Measurements from ENCODE around the gene CD58. TPM values are rescaled to one million over a fixed set of nuclear protein-coding genes. Genes with fewer than 3 reads are reported as not detected.

Gene CD58
- total RNA-seq, 3 donors from 2014 or later = 19.3 to 31.9 (median 31.0) TPM

DNA sequence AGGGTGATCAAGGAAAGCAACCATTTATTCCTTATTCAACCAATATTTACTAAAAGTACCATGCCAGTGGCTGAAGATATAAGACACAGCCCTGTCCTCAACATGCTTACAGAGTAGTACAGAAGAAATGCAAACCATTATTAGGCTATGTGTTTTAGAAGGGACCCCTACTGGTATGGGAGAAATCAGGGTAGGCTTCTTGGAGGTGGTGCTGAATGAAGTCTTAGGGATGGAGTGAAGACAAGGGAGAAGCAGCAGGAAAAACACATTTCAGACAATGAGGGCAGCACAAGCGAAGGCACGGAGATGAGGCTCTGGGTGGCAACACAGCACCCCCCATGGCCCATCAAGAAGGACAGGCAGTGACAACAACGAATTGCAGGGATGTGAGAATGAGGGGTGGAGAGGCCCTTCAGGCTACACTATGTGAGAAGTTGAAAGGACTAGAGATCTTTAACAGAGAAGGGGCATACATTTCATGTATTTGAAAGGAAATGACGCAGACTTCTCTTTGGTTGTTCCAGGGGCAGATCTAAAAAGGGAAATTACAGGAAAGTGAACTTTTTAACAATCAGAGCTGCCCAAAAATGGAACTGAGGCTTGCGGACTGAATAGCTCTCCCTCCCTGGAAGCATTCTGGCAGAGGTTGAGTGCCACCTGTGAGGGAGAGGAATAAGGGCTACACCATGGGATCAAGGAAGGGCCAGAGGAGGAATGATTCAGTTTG is 16.8 kb upstream of the CD58 start:
- no peaks in the 10 kb centered on the region for H3K9me3 ChIP-seq
- H3K36me3 ChIP-seq (ENCODE audit: low read depth) = no peaks in the 10 kb centered on the region
- DNase-seq = no peak
- H3K4me1 ChIP-seq (ENCODE audit: low read depth) = peaks cover 9% of the 10 kb centered on the region
- intact Hi-C loops (cut with DNase I, micrococcal nuclease) = no loop called here
- H3K4me3 ChIP-seq = no peak overlapping the region
- no peak for ATAC-seq
- TF ChIP-seq, protein P1, sequence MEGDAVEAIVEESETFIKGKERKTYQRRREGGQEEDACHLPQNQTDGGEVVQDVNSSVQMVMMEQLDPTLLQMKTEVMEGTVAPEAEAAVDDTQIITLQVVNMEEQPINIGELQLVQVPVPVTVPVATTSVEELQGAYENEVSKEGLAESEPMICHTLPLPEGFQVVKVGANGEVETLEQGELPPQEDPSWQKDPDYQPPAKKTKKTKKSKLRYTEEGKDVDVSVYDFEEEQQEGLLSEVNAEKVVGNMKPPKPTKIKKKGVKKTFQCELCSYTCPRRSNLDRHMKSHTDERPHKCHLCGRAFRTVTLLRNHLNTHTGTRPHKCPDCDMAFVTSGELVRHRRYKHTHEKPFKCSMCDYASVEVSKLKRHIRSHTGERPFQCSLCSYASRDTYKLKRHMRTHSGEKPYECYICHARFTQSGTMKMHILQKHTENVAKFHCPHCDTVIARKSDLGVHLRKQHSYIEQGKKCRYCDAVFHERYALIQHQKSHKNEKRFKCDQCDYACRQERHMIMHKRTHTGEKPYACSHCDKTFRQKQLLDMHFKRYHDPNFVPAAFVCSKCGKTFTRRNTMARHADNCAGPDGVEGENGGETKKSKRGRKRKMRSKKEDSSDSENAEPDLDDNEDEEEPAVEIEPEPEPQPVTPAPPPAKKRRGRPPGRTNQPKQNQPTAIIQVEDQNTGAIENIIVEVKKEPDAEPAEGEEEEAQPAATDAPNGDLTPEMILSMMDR (IDR thresholded peaks at IDR 0.05) = no peak

GRCh38 chr1:116586741-116587143 is 15.9 kb upstream of the CD58 start:
- Histone ChIP-seq H3K9me3 (no peaks in the 10 kb centered on the region), H3K36me3 (ENCODE audit: low read depth) (no peaks in the 10 kb centered on the region), H3K4me3 (no peak overlapping the region), H3K4me1 (ENCODE audit: low read depth) (peaks cover 6% of the 10 kb centered on the region)
- DNase-seq (no peak), ATAC-seq (no peak)
- intact Hi-C loops (cut with DNase I, micrococcal nuclease) = no loop called here
- TF ChIP-seq, protein P1 (IDR thresholded peaks at IDR 0.05) = no peak

GRCh38 chr1:116585886-116586285 is 15.1 kb upstream of the CD58 start:
- intact Hi-C loops (cut with DNase I, micrococcal nuclease) = no loop called here
- Histone ChIP-seq H3K4me1 (ENCODE audit: low read depth) (peaks cover 6% of the 10 kb centered on the region), H3K4me3 (no peak overlapping the region), H3K9me3 (no peaks in the 10 kb centered on the region), H3K36me3 (ENCODE audit: low read depth) (no peaks in the 10 kb centered on the region)
- ATAC-seq = no peak
- TF ChIP-seq, protein P1 (IDR thresholded peaks at IDR 0.05) = no peak
- DNase-seq = no peak

GRCh38 chr1:116581323-116581885 is 10.6 kb upstream of the CD58 start:
- H3K36me3 ChIP-seq (ENCODE audit: low read depth) = no peaks in the 10 kb centered on the region
- no peaks in the 10 kb centered on the region for H3K4me1 ChIP-seq (ENCODE audit: low read depth)
- ATAC-seq (no peak), DNase-seq (no peak)
- intact Hi-C loops (cut with DNase I, micrococcal nuclease) = no loop called here
- H3K4me3 ChIP-seq = no peak overlapping the region
- TF ChIP-seq, protein P1 (IDR thresholded peaks at IDR 0.05) = no peak
- H3K9me3 ChIP-seq = no peaks in the 10 kb centered on the region

DNA sequence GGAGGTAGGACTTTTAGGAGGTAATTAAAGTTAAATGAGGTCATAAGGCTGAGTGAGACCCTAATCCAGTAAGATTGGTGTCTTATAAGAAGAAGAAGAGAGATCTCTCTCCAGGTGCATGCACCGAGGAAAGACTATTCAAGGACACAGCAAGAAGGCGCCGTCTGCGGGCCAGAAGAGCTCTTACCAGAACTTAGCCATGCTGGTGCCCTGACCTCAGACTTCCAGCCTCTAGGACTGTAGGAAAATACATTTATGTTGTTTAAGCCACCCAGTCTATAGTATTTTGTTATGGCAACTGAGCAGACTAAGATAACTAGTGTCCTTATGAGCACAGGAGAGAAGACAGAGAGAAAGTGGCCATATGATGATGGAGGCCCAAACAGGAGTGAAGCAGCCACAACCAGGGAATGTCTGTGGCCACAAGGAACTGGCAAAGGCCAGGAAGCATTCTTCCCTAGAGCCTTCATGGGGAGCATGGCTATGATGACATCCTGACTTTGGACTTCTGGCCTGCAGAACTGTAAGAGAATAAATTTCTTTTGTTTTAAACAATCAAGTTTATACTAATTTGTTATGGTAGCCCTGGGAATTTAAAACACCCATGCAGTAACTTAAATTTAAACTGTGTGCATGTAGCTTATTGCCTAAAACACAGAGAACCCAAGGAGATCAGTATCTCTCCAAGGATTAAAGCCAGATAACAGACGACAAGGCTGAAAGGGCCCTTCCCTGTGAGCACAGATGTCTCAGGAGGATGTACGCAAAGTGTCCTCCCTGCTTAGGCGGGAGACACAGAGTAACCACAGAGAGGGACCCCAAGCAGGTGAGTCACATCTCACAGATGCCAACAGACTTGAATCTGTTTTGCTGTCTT is 9.9 kb upstream of the CD58 start:
- TF ChIP-seq, protein P1 (IDR thresholded peaks at IDR 0.05) = no peak
- Histone ChIP-seq H3K4me1 (ENCODE audit: low read depth) (no peaks in the 10 kb centered on the region), H3K9me3 (no peaks in the 10 kb centered on the region), H3K4me3 (no peak overlapping the region), H3K36me3 (ENCODE audit: low read depth) (no peaks in the 10 kb centered on the region)
- DNase-seq (no peak), ATAC-seq (no peak)
- intact Hi-C loops (cut with DNase I, micrococcal nuclease) = no loop called here
